ENCODE results near the gene ATP6AP1.

The ATP6AP1 gene

DNA sequence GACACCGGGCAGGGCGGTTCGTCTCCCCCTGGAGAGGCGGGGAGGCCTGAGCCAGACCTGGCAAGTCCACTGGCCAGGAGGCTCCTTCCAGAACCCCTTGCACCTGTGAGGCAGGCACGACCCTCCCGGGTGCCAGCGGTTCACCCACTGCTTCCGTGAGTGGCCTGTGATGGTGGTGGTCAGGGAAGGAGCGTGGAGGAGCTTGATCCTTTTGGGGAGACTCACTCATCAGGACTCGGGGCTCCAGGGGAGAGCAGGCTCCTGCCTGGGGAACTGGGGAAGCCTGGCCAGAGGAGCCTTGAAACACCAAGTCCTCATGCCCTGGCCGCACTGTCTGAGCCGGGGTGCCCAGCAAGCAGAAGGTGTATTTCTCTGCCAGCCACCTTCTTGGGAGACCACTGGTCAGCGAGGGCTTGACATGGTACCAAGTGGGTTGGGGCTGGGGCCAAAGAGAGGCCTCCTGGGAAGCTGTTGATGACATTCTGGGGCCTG is 16.3 kb downstream of the ATP6AP1 start:
- no peak for DNase-seq (ENCODE audit: low read depth in 2 of 2)

DNA sequence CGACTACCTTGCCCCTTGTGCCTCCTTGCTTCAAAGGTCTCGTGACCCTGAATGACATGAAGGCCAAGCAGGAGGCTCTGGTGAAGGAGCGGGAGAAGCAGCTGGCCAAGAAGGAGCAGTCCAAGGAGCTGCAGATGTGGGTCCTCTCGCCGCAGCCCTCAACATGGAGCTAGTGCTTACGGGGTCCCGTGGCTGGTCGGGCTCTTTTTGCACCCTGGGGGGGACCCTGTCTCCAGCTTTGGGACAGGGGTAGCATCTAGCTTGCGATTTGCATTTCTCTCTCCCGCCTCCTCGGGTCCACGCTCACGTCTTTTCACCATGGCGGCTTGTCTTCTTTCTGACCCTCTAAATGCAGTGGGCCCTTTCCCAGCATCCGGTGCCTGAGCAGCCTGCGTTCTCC is 17.3 kb downstream of the ATP6AP1 start:
- DNase-seq (ENCODE audit: low read depth in 2 of 2) = no peak

DNA sequence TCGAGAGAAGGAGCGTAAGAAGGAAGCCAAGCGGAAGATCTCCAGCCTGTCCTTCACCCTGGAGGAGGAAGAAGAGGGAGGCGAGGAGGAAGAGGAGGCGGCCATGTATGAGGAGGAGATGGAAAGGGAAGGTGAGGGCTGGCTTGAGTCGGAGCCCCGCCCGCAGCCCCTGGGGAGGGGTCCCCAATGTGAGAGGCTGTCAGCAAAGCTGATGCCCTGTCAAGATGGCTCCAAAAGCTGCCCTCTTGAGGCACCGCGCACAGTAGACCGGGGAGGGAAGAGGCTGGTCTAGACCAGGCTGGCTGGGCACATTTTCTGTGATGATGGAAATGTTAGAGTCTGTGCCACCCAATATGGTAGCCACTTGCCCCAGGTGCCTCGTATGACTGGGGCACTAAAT is 18.0 kb downstream of the ATP6AP1 start:
- no peak for DNase-seq (ENCODE audit: low read depth in 2 of 2)

GRCh38 chrX:154448484-154448883 is 20.0 kb downstream of the ATP6AP1 start:
- DNase-seq (ENCODE audit: low read depth in 2 of 2) = no peak

DNA sequence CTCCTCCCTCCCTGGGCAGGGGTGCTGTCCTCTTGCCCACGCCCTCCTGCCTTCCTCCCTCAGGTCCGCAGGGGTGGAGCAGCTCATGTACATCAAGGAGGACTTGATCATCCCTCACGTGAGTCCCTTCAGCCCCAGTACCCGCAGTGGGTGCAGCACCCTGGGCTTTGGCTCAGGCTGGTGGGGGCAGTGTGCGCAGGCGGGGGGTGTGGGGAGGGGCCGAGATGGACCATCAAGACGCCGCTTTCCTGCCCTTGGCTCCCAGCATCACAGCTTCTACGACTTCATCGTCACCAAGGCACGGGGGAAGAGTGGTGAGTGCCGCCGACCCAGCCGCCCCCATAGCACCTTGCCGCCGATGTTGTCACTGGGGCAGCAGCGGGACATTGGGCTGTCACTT is 21.1 kb downstream of the ATP6AP1 start:
- no peak for DNase-seq (ENCODE audit: low read depth in 2 of 2)

DNA sequence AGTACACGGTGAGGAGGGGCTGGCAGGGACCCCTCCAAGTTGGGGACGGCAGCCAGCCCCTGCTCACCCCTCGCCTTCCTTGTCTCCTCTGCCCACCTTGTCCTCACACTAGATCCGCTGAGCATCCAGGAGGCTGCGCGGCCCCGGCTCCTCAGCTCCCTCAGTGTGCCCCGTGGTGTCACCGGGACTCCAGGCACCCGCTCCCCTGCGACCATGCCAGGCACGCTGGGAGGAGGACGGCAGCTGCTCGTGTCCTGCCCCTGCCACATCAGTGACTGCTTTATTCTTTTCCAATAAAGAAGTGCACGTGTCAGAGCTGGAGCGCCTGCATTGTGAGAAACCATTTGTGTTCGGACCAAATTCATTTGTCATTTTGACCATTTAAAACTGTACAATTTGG is 21.8 kb downstream of the ATP6AP1 start:
- DNase-seq (ENCODE audit: low read depth in 2 of 2) = no peak

- DNase-seq (ENCODE audit: low read depth in 2 of 2) = no peak
These were observed 24.3 kb downstream of the ATP6AP1 start for GRCh38 chrX:154452823-154453222.

DNA sequence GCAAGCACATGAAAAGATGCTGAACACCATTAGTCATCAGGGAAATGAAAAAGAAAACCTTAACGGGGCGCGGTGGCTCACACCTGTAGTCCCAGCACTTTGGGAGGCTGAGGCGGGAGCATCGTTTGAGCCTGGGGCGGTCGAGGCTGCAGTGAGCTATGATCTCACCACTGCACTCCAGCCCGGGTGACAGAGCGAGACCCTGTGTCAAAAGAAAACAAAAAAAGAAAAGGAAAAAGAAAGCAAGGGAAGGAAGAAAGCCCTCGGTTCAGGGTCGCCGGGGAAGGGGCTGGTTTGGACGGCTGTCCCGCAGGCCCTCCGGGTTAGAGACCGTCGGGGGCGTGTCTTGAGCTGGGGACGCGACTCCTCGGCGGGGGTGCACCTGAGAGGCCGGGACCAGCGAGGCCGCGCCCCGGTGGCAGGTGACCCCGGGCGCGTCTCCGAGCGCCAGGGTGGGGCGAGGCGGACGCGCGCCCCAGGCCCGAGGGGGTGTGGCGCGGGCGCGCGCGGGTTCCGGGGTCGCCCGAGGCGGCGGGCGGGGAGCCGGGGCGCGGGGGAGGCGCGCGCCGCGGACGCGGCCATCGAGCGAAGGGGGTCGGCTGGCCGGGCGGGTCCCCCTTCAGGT is 29.1 kb downstream of the ATP6AP1 start:
- no peak for DNase-seq (ENCODE audit: low read depth in 2 of 2)

GRCh38 chrX:154458116-154458953 is 29.9 kb downstream of the ATP6AP1 start, which contains the start of gene PLXNA3:
Gene PLXNA3 (plus strand): TSS chrX:154458281. CDS start chrX:154460184, 1,903 bp downstream.
- DNase-seq (ENCODE audit: low read depth in 2 of 2) = peak; percentile 34 to 53

DNA sequence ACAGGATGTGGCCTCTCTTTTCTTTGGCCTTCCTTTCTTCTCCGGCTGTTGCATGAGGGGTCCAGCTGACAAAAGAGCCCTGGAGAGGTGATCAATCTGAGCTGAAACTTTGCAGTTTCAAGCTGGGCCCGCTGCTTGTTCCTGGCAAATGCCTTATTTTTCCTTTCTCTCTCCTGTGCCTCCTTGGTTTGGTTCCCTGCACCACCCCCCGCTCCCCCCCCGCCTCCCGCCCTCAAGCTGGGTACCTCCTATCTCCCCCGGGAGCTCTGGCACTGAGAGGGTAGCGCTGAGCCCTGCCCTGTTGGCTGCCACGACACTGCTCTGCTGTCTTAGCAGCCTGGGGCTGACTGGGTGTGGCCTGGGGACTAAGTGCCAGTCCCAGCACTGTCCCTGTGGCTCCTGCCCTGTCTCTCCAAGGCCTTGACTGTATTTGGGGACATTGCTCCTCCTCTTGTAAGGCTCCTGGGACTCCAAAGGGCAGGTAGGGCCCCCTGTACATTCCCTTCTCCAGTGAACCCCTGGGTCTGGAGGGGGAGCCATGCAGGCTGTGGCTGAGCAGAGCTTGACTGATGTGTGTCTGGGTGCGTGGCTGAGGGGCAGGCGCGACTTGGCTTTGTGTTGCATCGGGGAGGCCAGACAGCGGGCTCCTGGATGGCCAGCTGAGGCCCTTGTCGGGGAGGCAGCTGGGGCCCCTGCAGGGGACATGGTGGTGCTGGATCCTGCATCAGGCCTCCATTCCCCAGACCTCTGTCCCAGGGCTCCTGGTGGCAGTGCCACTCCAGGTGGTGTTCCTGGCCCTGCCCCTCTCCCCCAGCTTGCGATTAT is 30.7 kb downstream of the ATP6AP1 start:
- no peak for DNase-seq (ENCODE audit: low read depth in 2 of 2)

DNA sequence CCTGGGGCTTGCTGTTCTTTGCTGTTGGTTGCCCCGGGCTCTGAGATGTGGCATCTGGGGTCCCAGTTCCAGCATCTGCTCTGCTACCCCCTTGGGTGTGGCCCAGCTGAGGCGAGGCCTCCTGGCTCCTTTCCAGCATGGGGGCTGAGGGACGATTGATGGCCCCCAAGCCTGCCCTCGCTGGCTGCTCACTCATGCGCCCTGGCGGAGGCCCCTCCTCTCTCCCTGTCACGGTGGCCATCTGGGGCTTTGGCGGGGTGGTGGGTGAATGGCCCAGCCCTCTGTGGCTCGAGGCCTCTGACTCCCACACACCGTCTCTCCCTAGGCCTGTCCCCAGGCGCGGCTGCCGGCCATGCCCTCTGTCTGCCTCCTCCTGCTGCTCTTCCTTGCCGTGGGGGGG is 31.4 kb downstream of the ATP6AP1 start:
- DNase-seq (ENCODE audit: low read depth in 2 of 2) = no peak

GRCh38 chrX:154460326-154460725 is 31.8 kb downstream of the ATP6AP1 start:
- no peak for DNase-seq (ENCODE audit: low read depth in 2 of 2)

GRCh38 chrX:154462396-154462795 is 33.9 kb downstream of the ATP6AP1 start:
- no peak for DNase-seq (ENCODE audit: low read depth in 2 of 2)

DNA sequence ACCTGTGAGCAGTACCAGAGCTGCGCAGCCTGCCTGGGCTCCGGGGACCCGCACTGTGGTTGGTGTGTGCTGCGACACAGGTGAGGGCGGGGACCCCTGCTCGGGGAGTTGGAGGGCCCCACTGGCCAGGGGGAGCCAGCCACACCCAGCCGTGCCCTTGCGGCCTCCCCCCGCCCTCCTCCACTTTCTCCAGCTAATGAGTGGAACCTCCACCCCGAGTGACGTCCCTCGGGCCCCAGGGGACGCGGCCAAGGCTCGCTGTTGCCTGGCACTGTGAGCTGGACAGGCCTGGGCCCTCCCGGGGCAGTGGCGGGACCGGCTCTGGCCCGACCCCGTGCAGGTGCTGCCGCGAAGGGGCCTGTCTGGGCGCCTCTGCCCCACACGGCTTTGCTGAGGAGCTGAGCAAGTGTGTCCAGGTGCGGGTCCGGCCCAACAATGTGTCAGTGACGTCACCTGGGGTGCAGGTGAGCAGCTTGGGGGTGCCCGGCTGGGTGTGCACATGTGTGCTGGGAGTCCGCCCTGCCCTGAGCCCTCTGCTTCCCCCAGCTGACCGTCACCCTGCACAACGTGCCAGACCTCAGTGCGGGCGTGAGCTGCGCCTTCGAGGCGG is 35.2 kb downstream of the ATP6AP1 start:
- no peak for DNase-seq (ENCODE audit: low read depth in 2 of 2)

DNA sequence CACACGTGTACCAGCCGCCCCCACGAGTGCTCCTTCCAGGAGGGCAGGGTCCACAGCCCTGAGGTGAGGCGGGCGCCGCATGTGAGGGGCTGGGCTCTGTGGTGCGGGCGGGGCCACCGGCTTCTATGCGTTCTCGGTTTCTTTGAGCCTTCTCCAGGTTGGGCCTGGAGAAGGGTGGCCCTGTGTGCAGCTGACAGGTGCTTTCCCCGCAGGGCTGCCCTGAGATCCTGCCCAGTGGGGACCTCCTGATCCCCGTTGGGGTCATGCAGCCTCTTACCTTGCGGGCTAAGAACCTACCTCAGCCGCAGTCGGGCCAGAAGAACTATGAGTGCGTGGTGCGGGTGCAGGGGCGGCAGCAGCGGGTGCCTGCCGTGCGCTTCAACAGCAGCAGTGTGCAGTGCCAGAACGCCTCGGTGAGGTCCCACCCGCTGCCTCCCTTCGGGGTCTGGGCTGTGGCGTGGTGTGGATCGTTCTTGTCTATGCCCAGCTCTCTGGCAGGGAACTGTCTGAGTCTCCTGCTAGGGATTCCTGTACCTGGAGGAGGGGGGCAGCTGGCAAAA is 36.4 kb downstream of the ATP6AP1 start:
- DNase-seq (ENCODE audit: low read depth in 2 of 2) = no peak

DNA sequence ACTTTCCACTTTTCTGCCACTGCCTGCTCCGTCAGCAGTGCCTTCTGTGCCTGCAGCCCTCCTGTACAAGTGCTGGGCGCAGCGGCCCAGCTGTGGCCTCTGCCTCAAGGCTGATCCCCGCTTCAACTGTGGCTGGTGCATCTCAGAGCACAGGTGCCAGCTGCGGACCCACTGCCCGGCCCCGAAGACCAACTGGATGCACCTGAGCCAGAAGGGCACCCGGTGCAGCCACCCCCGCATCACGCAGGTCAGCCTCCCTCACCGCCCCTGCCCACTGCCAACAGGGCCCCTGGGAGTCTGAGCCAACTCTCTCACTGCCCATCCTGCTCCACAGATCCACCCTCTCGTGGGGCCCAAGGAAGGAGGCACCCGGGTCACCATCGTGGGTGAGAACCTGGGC is 37.1 kb downstream of the ATP6AP1 start:
- DNase-seq (ENCODE audit: low read depth in 2 of 2) = no peak

DNA sequence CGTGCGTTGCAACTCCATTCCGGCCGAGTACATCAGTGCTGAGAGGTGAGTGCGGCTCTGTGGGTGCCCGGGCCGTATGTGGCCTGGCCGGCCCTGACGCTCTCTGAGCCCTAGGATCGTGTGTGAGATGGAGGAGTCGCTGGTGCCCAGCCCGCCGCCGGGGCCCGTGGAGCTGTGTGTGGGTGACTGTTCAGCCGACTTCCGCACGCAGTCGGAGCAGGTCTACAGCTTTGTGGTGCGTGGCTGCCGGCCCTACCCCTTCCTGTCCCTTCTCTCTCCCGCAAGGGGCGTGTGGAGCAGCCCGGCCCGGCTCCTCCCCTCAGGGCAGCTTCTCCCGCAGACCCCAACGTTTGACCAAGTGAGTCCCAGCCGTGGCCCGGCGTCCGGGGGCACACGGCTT is 37.6 kb downstream of the ATP6AP1 start:
- no peak for DNase-seq (ENCODE audit: low read depth in 2 of 2)

- no peak for DNase-seq (ENCODE audit: low read depth in 2 of 2)
These were observed 38.4 kb downstream of the ATP6AP1 start for GRCh38 chrX:154466907-154467306.

DNA sequence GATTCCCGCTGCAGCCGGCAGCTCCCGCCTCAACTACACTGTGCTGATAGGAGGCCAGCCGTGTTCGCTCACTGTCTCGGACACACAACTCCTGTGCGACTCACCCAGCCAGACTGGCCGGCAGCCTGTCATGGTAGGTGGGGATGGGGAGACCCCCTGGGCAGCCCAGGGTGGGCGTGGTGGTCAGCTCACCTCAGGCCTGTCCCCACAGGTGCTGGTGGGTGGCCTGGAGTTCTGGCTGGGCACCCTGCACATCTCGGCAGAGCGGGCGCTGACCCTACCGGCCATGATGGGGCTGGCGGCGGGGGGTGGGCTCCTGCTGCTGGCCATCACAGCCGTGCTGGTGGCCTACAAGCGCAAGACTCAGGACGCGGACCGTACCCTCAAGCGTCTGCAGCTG is 39.1 kb downstream of the ATP6AP1 start:
- DNase-seq (ENCODE audit: low read depth in 2 of 2) = no peak

- DNase-seq (ENCODE audit: low read depth in 2 of 2) = no peak
These were observed 39.7 kb downstream of the ATP6AP1 start for GRCh38 chrX:154468217-154468616.

GRCh38 chrX:154469114-154469513 is 40.6 kb downstream of the ATP6AP1 start:
- DNase-seq (ENCODE audit: low read depth in 2 of 2) = no peak

DNA sequence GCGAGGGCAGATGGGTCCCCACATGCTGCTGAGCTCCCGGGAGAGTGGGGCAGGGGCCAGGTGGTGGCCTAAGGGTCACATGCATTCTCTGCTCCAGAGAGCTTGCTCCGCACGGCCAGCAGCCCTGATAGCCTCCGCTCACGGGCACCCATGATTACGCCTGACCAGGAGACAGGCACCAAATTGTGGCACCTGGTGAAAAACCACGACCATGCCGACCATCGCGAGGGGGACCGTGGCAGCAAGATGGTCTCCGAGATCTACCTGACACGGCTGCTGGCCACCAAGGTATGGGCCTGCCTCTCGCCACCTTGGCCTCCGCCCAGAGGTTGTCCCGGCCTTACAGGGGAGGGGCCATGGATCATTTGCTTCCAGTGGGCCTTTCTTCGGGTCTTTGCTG is 41.4 kb downstream of the ATP6AP1 start:
- DNase-seq (ENCODE audit: low read depth in 2 of 2) = no peak

All from stimulated activated CD4-positive, alpha-beta T cell treated with anti-CD3 and anti-CD28 coated beads, Interleukin-1b, Interleukin-23, amount 100 ng/mL, for 1 hour (primary cell).